H9 (cell line): ENCODE data around the gene SP8. TPM values are rescaled to one million over a fixed set of nuclear protein-coding genes. Genes with fewer than 3 reads are reported as not detected.

ENCODE experiments used
- DNase-seq: peaks from one replicate; pipeline ENCODE4 v3.0.0-alpha.2; 2017
- H2AFZ ChIP-seq: one replicate; pipeline ENCODE4 v1.6.1; 2013; ENCODE audit warnings: mild to moderate bottlenecking, low read length, control low read depth, moderate library complexity
- H2AK5ac ChIP-seq: 2 replicates; pipeline ENCODE4 v1.6.1; 2013; ENCODE audit warnings: low read length, control low read depth, mixed read lengths; ENCODE audit not compliant: insufficient read length
- H2BK120ac ChIP-seq: one replicate; pipeline ENCODE4 v1.6.1; 2013; ENCODE audit warnings: low read depth, mild to moderate bottlenecking, low read length, control low read depth, inconsistent platforms; ENCODE audit not compliant: poor library complexity, severe bottlenecking
- H2BK12ac ChIP-seq: 2 replicates; pipeline ENCODE4 v1.6.1; 2013; ENCODE audit warnings: low read length, control low read depth, mixed read lengths, low read depth; ENCODE audit not compliant: insufficient read length
- H2BK15ac ChIP-seq: 2 replicates; pipeline ENCODE4 v1.6.1; 2013; ENCODE audit warnings: low read depth, low read length, control low read depth
- H2BK20ac ChIP-seq: one replicate; pipeline ENCODE4 v1.6.1; 2013; ENCODE audit warnings: low read depth, mild to moderate bottlenecking, low read length, control low read depth, inconsistent platforms; ENCODE audit not compliant: poor library complexity, severe bottlenecking
- H2BK5ac ChIP-seq: 2 replicates; pipeline ENCODE4 v1.6.1; 2013; ENCODE audit warnings: low read length, control low read depth, mixed read lengths; ENCODE audit not compliant: insufficient read length
- H3K14ac ChIP-seq: 2 replicates; pipeline ENCODE4 v1.6.1; 2013; ENCODE audit warnings: low read length, control low read depth; ENCODE audit not compliant: insufficient read depth
- H3K18ac ChIP-seq: 2 replicates; pipeline ENCODE4 v1.6.1; 2013; ENCODE audit warnings: low read depth, mild to moderate bottlenecking, mixed read lengths, low read length, control low read depth; ENCODE audit not compliant: insufficient read length
- H3K23ac ChIP-seq: 2 replicates; pipeline ENCODE4 v1.6.1; 2013; ENCODE audit warnings: low read length, control low read depth, mixed read lengths, low read depth; ENCODE audit not compliant: insufficient read length
- H3K23me2 ChIP-seq: 2 replicates; pipeline ENCODE4 v1.6.1; 2013; ENCODE audit warnings: low read depth, mild to moderate bottlenecking, mixed read lengths, low read length, control low read depth; ENCODE audit not compliant: insufficient read length, poor library complexity, severe bottlenecking
- H3K27ac ChIP-seq: 2 replicates; pipeline ENCODE4 v1.5.1; 2013; ENCODE audit warnings: low read length, control low read depth, mixed read lengths, low read depth; ENCODE audit not compliant: insufficient read length
- H3K27me3 ChIP-seq: 2 replicates; pipeline ENCODE4 v1.6.1; 2013; ENCODE audit warnings: low read length, control low read depth, inconsistent platforms; ENCODE audit not compliant: insufficient read depth
- H3K4ac ChIP-seq: 2 replicates; pipeline ENCODE4 v1.6.1; 2013; ENCODE audit warnings: low read depth, mild to moderate bottlenecking, control low read depth, inconsistent platforms, low read length, moderate library complexity
- H3K4me1 ChIP-seq: 2 replicates; pipeline ENCODE4 v1.6.1; 2013; ENCODE audit warnings: low read length, control low read depth, inconsistent platforms; ENCODE audit not compliant: insufficient read depth
- H3K4me2 ChIP-seq: 2 replicates; pipeline ENCODE4 v1.6.1; 2013; ENCODE audit warnings: low read length, control low read depth, mixed read lengths; ENCODE audit not compliant: insufficient read length, insufficient read depth
- H3K56ac ChIP-seq: 2 replicates; pipeline ENCODE4 v1.6.1; 2013; ENCODE audit warnings: low read depth, mild to moderate bottlenecking, mixed read lengths, low read length, control low read depth; ENCODE audit not compliant: insufficient read length
- H3K79me1 ChIP-seq: 2 replicates; pipeline ENCODE4 v1.6.1; 2013; ENCODE audit warnings: low read depth, mild to moderate bottlenecking, moderate library complexity, low read length, control low read depth, inconsistent platforms; ENCODE audit not compliant: insufficient read depth, poor library complexity, severe bottlenecking
- H3K79me2 ChIP-seq: 2 replicates; pipeline ENCODE4 v1.6.1; 2013; ENCODE audit warnings: low read length, control low read depth, inconsistent platforms; ENCODE audit not compliant: insufficient read depth
- H3K9ac ChIP-seq: 2 replicates; pipeline ENCODE4 v1.6.1; 2013; ENCODE audit warnings: low read length, control low read depth, mixed read lengths; ENCODE audit not compliant: insufficient read length; ENCODE audit errors: extremely low read depth
- H3K9me3 ChIP-seq: one replicate; pipeline ENCODE4 v1.6.1; 2013; ENCODE audit warnings: low read depth, low read length, inconsistent platforms; ENCODE audit not compliant: control insufficient read depth
- H3T11ph ChIP-seq: one replicate; pipeline ENCODE4 v1.6.1; 2013; ENCODE audit warnings: mild to moderate bottlenecking, low read length, control low read depth, inconsistent platforms
- H4K20me1 ChIP-seq: one replicate; pipeline ENCODE4 v1.6.1; 2013; ENCODE audit not compliant: control insufficient read depth, insufficient read length, insufficient read depth
- H4K5ac ChIP-seq: 2 replicates; pipeline ENCODE4 v1.6.1; 2013; ENCODE audit warnings: low read depth, mild to moderate bottlenecking, mixed read lengths, low read length, control low read depth; ENCODE audit not compliant: insufficient read length
- H4K8ac ChIP-seq: replicated peaks from 2 replicates; pipeline ENCODE4 v1.6.1; 2013; ENCODE audit warnings: low read length, control low read depth, mixed read lengths, low read depth; ENCODE audit not compliant: insufficient read length
- H4K91ac ChIP-seq: 2 replicates; pipeline ENCODE4 v1.6.1; 2013; ENCODE audit warnings: low read depth, mild to moderate bottlenecking, moderate library complexity, mixed read lengths, low read length, control low read depth; ENCODE audit not compliant: insufficient read length
- H3K27ac Mint-ChIP-seq, 3 experiments: 2 replicates in 2 of 3; 3 replicates in 1 of 3; pipeline ENCODE4 v1.8.0; 2020 to 2021; ENCODE audit warnings: mixed read lengths in 3 of 3, mild to moderate bottlenecking in 1 of 3, moderate library complexity in 1 of 3
- H3K27me3 Mint-ChIP-seq: 2 replicates; pipeline ENCODE4 v1.8.0; 2021; ENCODE audit warnings: low read depth, mild to moderate bottlenecking, moderate library complexity, mixed read lengths
- H3K36me3 Mint-ChIP-seq, 3 experiments: 2 replicates in 2 of 3; 3 replicates in 1 of 3; pipeline ENCODE4 v1.8.0; 2020 to 2021; ENCODE audit warnings: low read depth in 3 of 3, mixed read lengths in 3 of 3; ENCODE audit not compliant: insufficient read depth in 1 of 3
- H3K4me1 Mint-ChIP-seq, 2 experiments: 2 replicates each; pipeline ENCODE4 v1.8.0; 2020; ENCODE audit warnings: mixed read lengths in 2 of 2
- H3K4me3 Mint-ChIP-seq, 2 experiments: 2 replicates in 1 of 2; 3 replicates in 1 of 2; pipeline ENCODE4 v1.8.0; 2020 to 2021; ENCODE audit warnings: mild to moderate bottlenecking in 2 of 2, mixed read lengths in 2 of 2, moderate library complexity in 1 of 2
- H3K9me3 Mint-ChIP-seq, 2 experiments: 2 replicates in 1 of 2; 3 replicates in 1 of 2; pipeline ENCODE4 v1.8.0; 2020; ENCODE audit warnings: mild to moderate bottlenecking in 2 of 2, mixed read lengths in 2 of 2, moderate library complexity in 1 of 2
- WGBS: extraction: QIAGEN DNeasy Blood & Tissue Kit; methylation state at CpG from one replicate; pipeline ENCODE4 v1.1.7; 2013; ENCODE audit warnings: missing lambda C conversion rate, low lambda C conversion rate, mixed read lengths; ENCODE audit not compliant: insufficient read length; ENCODE audit errors: extremely low coverage; 5-methylcytosine and 5-hydroxymethylcytosine counted together
- total RNA-seq: library from RNA; stranded (reverse); gene quantifications from 2 replicates; pipeline ENCODE4 v1.2.1, GENCODE V29; 2021
- TF ChIP-seq, protein P1 (sequence below): fragments of 200-600 bp; sonication (generic); conservative IDR thresholded peaks from 3 replicates; pipeline ENCODE4 v1.8.0; 2021; ENCODE audit warnings: antibody characterized with exemption, mild to moderate bottlenecking

The SP8 gene
- total RNA-seq, 1 experiment from 2014 or later, result 3.5 TPM

GRCh38 chr7:20787660-20788419 lies 1.2 kb upstream of the SP8 start:
- Histone ChIP-seq H2BK120ac (no peak overlapping the region), H3K4me2 (peak overlapping the region; percentile 96), H3K23ac (no peak overlapping the region), H3K4me1 (peaks cover 5% of the 10 kb centered on the region), H3K4ac (no peak overlapping the region), H4K20me1 (no peaks in the 10 kb centered on the region), H4K8ac (no peak overlapping the region), H2AK5ac (no peak overlapping the region), H3K9ac (no peak overlapping the region), H3K79me2 (no peaks in the 10 kb centered on the region), H3K18ac (no peak overlapping the region), H3K79me1 (no peaks in the 10 kb centered on the region), H4K91ac (no peak overlapping the region), H3K27me3 (peaks cover 26% of the 10 kb centered on the region; the same call in 1 of the 2 replicates), H2BK5ac (no peak overlapping the region), H3K23me2 (peaks cover 44% of the 10 kb centered on the region), H3K9me3 (no peaks in the 10 kb centered on the region), H2AFZ (no peak overlapping the region), H2BK15ac (no peak overlapping the region), H2BK20ac (no peak overlapping the region), H3T11ph (no peak overlapping the region), H3K56ac (no peak overlapping the region), H3K14ac (no peak overlapping the region), H4K5ac (no peak overlapping the region), H3K27ac (no peak overlapping the region), H2BK12ac (no peak overlapping the region)
- peaks cover 0 to 4% of the 10 kb centered on the region in 2 experiments; a peak in 2 of 5 replicates for H3K9me3 Mint-ChIP-seq
- H3K4me1 Mint-ChIP-seq, result peaks cover 57 to 59% of the 10 kb centered on the region in 2 experiments
- no peak for DNase-seq
- TF ChIP-seq, protein P1, sequence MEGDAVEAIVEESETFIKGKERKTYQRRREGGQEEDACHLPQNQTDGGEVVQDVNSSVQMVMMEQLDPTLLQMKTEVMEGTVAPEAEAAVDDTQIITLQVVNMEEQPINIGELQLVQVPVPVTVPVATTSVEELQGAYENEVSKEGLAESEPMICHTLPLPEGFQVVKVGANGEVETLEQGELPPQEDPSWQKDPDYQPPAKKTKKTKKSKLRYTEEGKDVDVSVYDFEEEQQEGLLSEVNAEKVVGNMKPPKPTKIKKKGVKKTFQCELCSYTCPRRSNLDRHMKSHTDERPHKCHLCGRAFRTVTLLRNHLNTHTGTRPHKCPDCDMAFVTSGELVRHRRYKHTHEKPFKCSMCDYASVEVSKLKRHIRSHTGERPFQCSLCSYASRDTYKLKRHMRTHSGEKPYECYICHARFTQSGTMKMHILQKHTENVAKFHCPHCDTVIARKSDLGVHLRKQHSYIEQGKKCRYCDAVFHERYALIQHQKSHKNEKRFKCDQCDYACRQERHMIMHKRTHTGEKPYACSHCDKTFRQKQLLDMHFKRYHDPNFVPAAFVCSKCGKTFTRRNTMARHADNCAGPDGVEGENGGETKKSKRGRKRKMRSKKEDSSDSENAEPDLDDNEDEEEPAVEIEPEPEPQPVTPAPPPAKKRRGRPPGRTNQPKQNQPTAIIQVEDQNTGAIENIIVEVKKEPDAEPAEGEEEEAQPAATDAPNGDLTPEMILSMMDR, result no peak
- H3K27ac Mint-ChIP-seq, result no peak overlapping the region; a peak in 2 of 7 replicates
- H3K27me3 Mint-ChIP-seq, result peaks cover 79% of the 10 kb centered on the region
- peak overlapping the region; percentile 84 to 92 for H3K4me3 Mint-ChIP-seq
- no CpG with 5 or more reads among the region's 21 CpGs for WGBS
- no peaks in the 10 kb centered on the region for H3K36me3 Mint-ChIP-seq
